ENCODE data around the gene THEM5. TPM values are rescaled to one million over a fixed set of nuclear protein-coding genes. Genes with fewer than 3 reads are reported as not detected.
"Not testable (repeated sequence)": the region's sequence is repeated elsewhere in the genome, so short reads cannot be mapped to it uniquely, and the experiment has no call there.

The THEM5 gene
- total and polyA plus RNA-seq, 10 of the 15 experiments (the other 5 are each of a cell fraction or from before 2014, with no cell fraction given): 0.16 TPM; not detected in 9

DNA sequence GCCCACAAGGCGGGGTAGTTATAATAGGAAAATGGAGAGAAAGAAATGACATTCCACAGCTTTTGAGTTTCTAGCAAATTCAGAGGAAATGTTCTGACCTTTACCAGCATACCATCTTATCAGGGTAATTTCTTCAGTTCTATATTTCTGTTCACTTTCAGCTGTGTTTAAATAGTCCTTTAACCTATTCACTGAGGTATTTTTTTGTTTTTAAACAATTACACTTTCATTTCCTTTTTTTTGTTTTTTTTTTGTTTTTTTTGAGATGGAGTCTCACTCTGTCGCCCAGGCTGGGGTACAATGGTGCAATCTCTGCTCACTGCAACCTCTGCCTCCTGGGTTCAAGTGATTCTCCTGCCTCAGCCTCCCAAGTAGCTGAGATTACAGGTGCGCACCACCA is 30.9 kb upstream of the THEM5 start:
- in situ Hi-C loops (cut with MboI); DNase-seq (ENCODE audit: low read depth, low spot score); H3K9me3 ChIP-seq (replicated peaks; ENCODE audit: control insufficient read depth, insufficient read depth, low read length); H3K9ac ChIP-seq (ENCODE audit: control insufficient read depth, insufficient read depth, low read length); H3K4me2 ChIP-seq (ENCODE audit: control insufficient read depth, insufficient read depth); FAIRE-seq; H3K36me3 ChIP-seq (ENCODE audit: control insufficient read depth in 2 of 2, insufficient read depth in 2 of 2, low read length in 1 of 2); ATAC-seq; H4K20me1 ChIP-seq (ENCODE audit: control insufficient read depth, insufficient read depth); H3K27me3 ChIP-seq (replicated peaks in 1 of 2; ENCODE audit: control insufficient read depth in 2 of 2, insufficient read depth in 2 of 2, low read length in 1 of 2); H3K27ac ChIP-seq (ENCODE audit: control insufficient read depth, insufficient read depth); intact Hi-C loops (cut with micrococcal nuclease; ENCODE audit: unreplicated experiment); BruUV-seq (replicated peaks); H2AFZ ChIP-seq (ENCODE audit: control insufficient read depth, low read depth, low read length); H3K4me3 ChIP-seq; H3K79me2 ChIP-seq (ENCODE audit: control insufficient read depth, insufficient read depth, low read length); H3K4me1 ChIP-seq (ENCODE audit: control insufficient read depth, insufficient read depth, low read length): not testable (repeated sequence)
- RAD21 ChIA-PET (ENCODE audit: unreplicated experiment): interaction anchor here (0.6 kb wide), 1 partner anchor 112 kb away, joined by 3 read pairs; no protein-coding TSS in a partner anchor
- TF ChIP-seq ZNF384 (IDR thresholded peaks at IDR 0.05; ENCODE audit: borderline replicate concordance, low read depth, low read length) (0 out of 2 replicates have a peak, but pooled peaks have one; percentile 7), SPI1 (IDR thresholded peaks at IDR 0.05; ENCODE audit: borderline replicate concordance, insufficient read depth, low read depth, low read length) (0 out of 2 replicates have a peak, but pooled peaks have one; percentile 7), NBN (IDR thresholded peaks at IDR 0.05) (peak; percentile 22; the same call in 1 of the 2 replicates)
- POLR2A ChIA-PET: interaction anchor here (0.6 kb wide), 1 partner anchor 13 kb away, joined by 3 read pairs; no protein-coding TSS in a partner anchor
- WGBS (ENCODE audit: insufficient coverage, insufficient replicate concordance, low lambda C conversion rate, missing lambda C conversion rate): 100% methylated on average over 2 of the region's 3 CpGs
- CTCF ChIA-PET: interaction anchor here (0.6 to 1.3 kb wide), 6 partner anchors 40 to 325 kb away, joined by 3 to 6 read pairs (median 4); no protein-coding TSS in a partner anchor
- SMC1A ChIA-PET (ENCODE audit: uncharacterized antibody, unreplicated experiment): interaction anchor here (1.1 kb wide), 1 partner anchor 117 kb away, joined by 4 read pairs; no protein-coding TSS in a partner anchor

DNA sequence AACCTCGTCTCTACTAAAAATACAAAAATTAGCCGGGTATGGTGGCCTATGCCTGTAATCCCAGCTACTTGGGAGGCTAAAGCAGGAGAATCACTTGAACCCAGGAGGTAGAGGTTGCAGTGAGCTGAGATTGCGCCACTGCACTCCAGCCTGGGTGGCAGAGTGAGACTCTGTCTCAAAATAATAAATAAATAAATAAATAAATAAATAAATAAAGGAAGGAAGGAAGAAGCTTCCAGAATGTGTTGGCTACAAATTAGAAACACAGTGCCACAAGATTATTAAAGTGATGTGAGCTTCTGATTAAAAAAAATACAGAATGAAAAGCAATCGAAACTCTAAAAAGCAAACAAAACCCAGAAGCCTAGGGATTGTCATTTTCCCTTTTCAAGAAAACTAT is 30.4 kb upstream of the THEM5 start:
- CTCF ChIA-PET: interaction anchor here (0.6 to 1.3 kb wide), 6 partner anchors 39 to 325 kb away, joined by 3 to 6 read pairs (median 4); no protein-coding TSS in a partner anchor

DNA sequence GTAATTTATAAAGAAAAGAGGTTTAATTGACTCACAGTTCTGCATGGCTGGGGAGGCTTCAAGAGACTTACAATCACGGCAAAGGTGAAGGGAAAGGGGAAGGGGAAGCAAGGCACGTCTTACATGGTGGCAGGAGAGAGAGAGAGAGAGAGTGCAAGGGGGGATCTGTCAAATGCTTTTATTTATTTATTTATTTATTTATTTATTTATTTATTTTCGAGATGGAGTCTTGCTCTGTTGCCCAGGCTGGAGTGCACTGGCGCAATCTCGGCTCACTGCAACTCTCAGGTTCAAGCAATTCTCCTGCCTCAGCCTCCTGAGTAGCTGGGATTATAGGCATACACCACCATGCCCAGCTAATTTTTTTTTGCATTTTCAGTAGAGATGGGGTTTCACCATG is 29.4 kb upstream of the THEM5 start:
- H3K36me3 ChIP-seq (ENCODE audit: control insufficient read depth in 2 of 2, insufficient read depth in 2 of 2, low read length in 1 of 2); ATAC-seq; POLR2A ChIA-PET; H3K27ac ChIP-seq (ENCODE audit: control insufficient read depth, insufficient read depth); H3K79me2 ChIP-seq (ENCODE audit: control insufficient read depth, insufficient read depth, low read length); H3K9me3 ChIP-seq (replicated peaks; ENCODE audit: control insufficient read depth, insufficient read depth, low read length); H3K9ac ChIP-seq (ENCODE audit: control insufficient read depth, insufficient read depth, low read length); DNase-seq (ENCODE audit: low read depth, low spot score); H3K4me1 ChIP-seq (ENCODE audit: control insufficient read depth, insufficient read depth, low read length); H3K27me3 ChIP-seq (replicated peaks in 1 of 2; ENCODE audit: control insufficient read depth in 2 of 2, insufficient read depth in 2 of 2, low read length in 1 of 2); H3K4me2 ChIP-seq (ENCODE audit: control insufficient read depth, insufficient read depth); intact Hi-C loops (cut with micrococcal nuclease; ENCODE audit: unreplicated experiment); H2AFZ ChIP-seq (ENCODE audit: control insufficient read depth, low read depth, low read length); BruUV-seq (replicated peaks); H3K4me3 ChIP-seq; in situ Hi-C loops (cut with MboI); FAIRE-seq; H4K20me1 ChIP-seq (ENCODE audit: control insufficient read depth, insufficient read depth): not testable (repeated sequence)
- ChIA-PET SMC1A (ENCODE audit: uncharacterized antibody, unreplicated experiment) (interaction anchor here (1.9 kb wide), 1 partner anchor 43 kb away, joined by 8 read pairs; the partner anchor contains the start of gene C2CD4D), RAD21 (ENCODE audit: unreplicated experiment) (interaction anchor here (1.2 kb wide), 1 partner anchor 119 kb away, joined by 3 read pairs; no protein-coding TSS in a partner anchor), CTCF (interaction anchor here (0.9 to 2.7 kb wide), 6 partner anchors 15 to 134 kb away, joined by 3 to 10 read pairs (median 4); no protein-coding TSS in a partner anchor)
- 82% methylated on average over 4 of the region's 5 CpGs for WGBS (ENCODE audit: insufficient coverage, insufficient replicate concordance, low lambda C conversion rate, missing lambda C conversion rate)

More for the DNA sequence above, 30.4 kb upstream of the THEM5 start:
- WGBS (ENCODE audit: insufficient coverage, insufficient replicate concordance, low lambda C conversion rate, missing lambda C conversion rate): 98% methylated on average over 4 of the region's 4 CpGs
- H3K4me1 ChIP-seq (ENCODE audit: control insufficient read depth, insufficient read depth, low read length); H3K27ac ChIP-seq (ENCODE audit: control insufficient read depth, insufficient read depth); H3K4me3 ChIP-seq; FAIRE-seq; intact Hi-C loops (cut with micrococcal nuclease; ENCODE audit: unreplicated experiment); H3K27me3 ChIP-seq (replicated peaks in 1 of 2; ENCODE audit: control insufficient read depth in 2 of 2, insufficient read depth in 2 of 2, low read length in 1 of 2); H4K20me1 ChIP-seq (ENCODE audit: control insufficient read depth, insufficient read depth); H3K9me3 ChIP-seq (replicated peaks; ENCODE audit: control insufficient read depth, insufficient read depth, low read length); H3K9ac ChIP-seq (ENCODE audit: control insufficient read depth, insufficient read depth, low read length); H3K79me2 ChIP-seq (ENCODE audit: control insufficient read depth, insufficient read depth, low read length); in situ Hi-C loops (cut with MboI); H3K4me2 ChIP-seq (ENCODE audit: control insufficient read depth, insufficient read depth); BruUV-seq (replicated peaks); ATAC-seq; H2AFZ ChIP-seq (ENCODE audit: control insufficient read depth, low read depth, low read length); H3K36me3 ChIP-seq (ENCODE audit: control insufficient read depth in 2 of 2, insufficient read depth in 2 of 2, low read length in 1 of 2); DNase-seq (ENCODE audit: low read depth, low spot score): not testable (repeated sequence)
- ChIA-PET RAD21 (ENCODE audit: unreplicated experiment) (interaction anchor here (0.6 kb wide), 1 partner anchor 113 kb away, joined by 3 read pairs; no protein-coding TSS in a partner anchor), POLR2A (interaction anchor here (0.6 kb wide), 1 partner anchor 13 kb away, joined by 3 read pairs; no protein-coding TSS in a partner anchor), SMC1A (ENCODE audit: uncharacterized antibody, unreplicated experiment) (interaction anchor here (1.1 kb wide), 1 partner anchor 117 kb away, joined by 4 read pairs; no protein-coding TSS in a partner anchor)

All from GM12878 (cell line).